Right cardiac atrium (tissue), 5 donors: Measurements from ENCODE around the gene DIS3L. TPM values are rescaled to one million over a fixed set of nuclear protein-coding genes. Genes with fewer than 3 reads are reported as not detected.

Experiments used
- ATAC-seq, 2 donors: fragments of 200-7000 bp; cut with Tn5 transposase; one replicate each; pipeline versions ENCODE4 v1.8.0 to v1.9.1; 2020; ENCODE audit warnings: moderate library complexity in 2 of 2, mild to moderate bottlenecking in 1 of 2
- DNase-seq, 3 donors: peaks; one replicate each; pipeline ENCODE4 v3.0.0-alpha.2; 2020
- H3K27ac ChIP-seq: one replicate; pipeline ENCODE4 v1.5.1; 2013; ENCODE audit warnings: mild to moderate bottlenecking, low read length, control low read depth, moderate library complexity
- H3K27me3 ChIP-seq: one replicate; pipeline ENCODE4 v1.6.1; 2013; ENCODE audit not compliant: control insufficient read depth, insufficient read depth
- H3K4me1 ChIP-seq: one replicate; pipeline ENCODE4 v1.6.1; 2013; ENCODE audit warnings: low read length; ENCODE audit not compliant: control insufficient read depth, insufficient read depth
- H3K4me3 ChIP-seq: one replicate; pipeline ENCODE4 v1.5.1; 2013; ENCODE audit warnings: low read length, control low read depth
- H3K9me3 ChIP-seq: one replicate; pipeline ENCODE4 v1.6.1; 2013; ENCODE audit warnings: low read length; ENCODE audit not compliant: control insufficient read depth
- WGBS: extraction: QIAGEN DNeasy Blood & Tissue Kit; methylation state at CpG from one replicate; pipeline ENCODE4 v1.1.7; 2013; 5-methylcytosine and 5-hydroxymethylcytosine counted together
- intact Hi-C, 4 donors: fragments of 100-400 bp; cut with DNase I; formaldehyde crosslinking; loops; one replicate each; pipeline versions ENCODE4 v1.11.0 to v1.14.0; 2022 to 2023
- polyA plus RNA-seq: library from polyadenylated mRNA; stranded (reverse); fragments of 200-250 nt; gene quantifications from one replicate; pipeline ENCODE4 v1.2.3, GENCODE V29; 2013
- total RNA-seq, 4 donors: library from RNA; stranded (reverse); fragmentation: NEBNext Ultra II Directional; extraction: Animal tissue kit (Norgen Biotek cat#: 25700); gene quantifications; one replicate each; pipeline ENCODE4 v1.2.1, GENCODE V29; 2021
- donor health status: healthy with polysubstance abuse.
- donor health status: DM: no; HTN: yes; CAD: no.
- donor health status: DM: no; HTN: no; CAD: no.
- donor health status: DM: no; HTN: yes; CAD: no; lungs with severe emphysema.
- donor health status: DM: yes; HTN: yes; CAD: no.

Gene DIS3L
- total and polyA plus RNA-seq, 5 donors: 21.2 to 45.2 (median 40.4) TPM

DNA sequence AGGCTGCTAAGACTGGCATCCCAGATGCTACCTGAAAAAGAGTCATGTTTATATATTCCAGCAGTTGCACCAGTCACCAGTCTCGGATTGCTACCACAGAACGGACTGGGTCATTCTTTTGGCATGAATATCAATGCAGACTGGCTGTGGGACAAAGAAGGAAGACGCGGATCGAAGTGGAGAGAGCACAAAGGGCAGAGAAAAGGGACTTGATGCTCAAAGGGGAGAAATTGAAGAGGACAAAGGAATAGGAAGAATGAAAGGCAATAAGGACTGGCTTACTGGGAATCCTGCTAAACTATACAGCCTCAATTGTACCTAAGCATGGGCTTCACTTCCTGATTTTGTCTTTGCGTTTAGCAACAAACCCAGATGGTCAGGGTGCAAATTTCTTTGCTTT lies 15.3 kb upstream of the DIS3L start:
- Histone ChIP-seq H3K4me3 (no peak overlapping the region), H3K9me3 (no peaks in the 10 kb centered on the region), H3K27ac (no peak overlapping the region), H3K27me3 (no peaks in the 10 kb centered on the region), H3K4me1 (no peaks in the 10 kb centered on the region)
- WGBS: 80% methylated on average over 6 of the region's 6 CpGs
- ATAC-seq (no peak), DNase-seq (no peak)
- intact Hi-C loops: loop anchor here in 2 of 4 donors (10.0 kb wide), 2 partner anchors 283 to 353 kb away; no protein-coding TSS in a partner anchor

GRCh38 chr15:66278671-66279070 lies 14.7 kb upstream of the DIS3L start:
- WGBS: 87% methylated on average over 6 of the region's 6 CpGs
- ATAC-seq (no peak), DNase-seq (no peak)
- no peaks in the 10 kb centered on the region for H3K27me3 ChIP-seq
- H3K4me3 ChIP-seq: no peak overlapping the region
- H3K27ac ChIP-seq: no peak overlapping the region
- intact Hi-C loops: loop anchor here in 2 of 4 donors (10.0 kb wide), 2 partner anchors 284 to 354 kb away; no protein-coding TSS in a partner anchor
- H3K4me1 ChIP-seq: no peaks in the 10 kb centered on the region
- H3K9me3 ChIP-seq: no peaks in the 10 kb centered on the region

GRCh38 chr15:66284271-66284670 lies 9.1 kb upstream of the DIS3L start:
- Histone ChIP-seq H3K27ac (no peak overlapping the region), H3K4me1 (no peaks in the 10 kb centered on the region), H3K27me3 (no peaks in the 10 kb centered on the region), H3K9me3 (no peaks in the 10 kb centered on the region), H3K4me3 (no peak overlapping the region)
- DNase-seq (no peak), ATAC-seq (no peak)
- WGBS: 81% methylated on average over 3 of the region's 3 CpGs
- intact Hi-C loops: loop anchor here in 1 of 4 donors (10.0 kb wide), 1 partner anchor 299 kb away; no protein-coding TSS in a partner anchor

- intact Hi-C loops: loop anchor here in 1 of 4 donors (10.0 kb wide), 1 partner anchor 301 kb away; no protein-coding TSS in a partner anchor
- Histone ChIP-seq H3K4me1 (no peaks in the 10 kb centered on the region), H3K9me3 (no peaks in the 10 kb centered on the region), H3K27ac (no peak overlapping the region), H3K4me3 (no peak overlapping the region), H3K27me3 (no peaks in the 10 kb centered on the region)
- ATAC-seq: no peak
- peak in 1 of 3 donors; percentile 54 for DNase-seq
- WGBS: 73% methylated on average over 6 of the region's 6 CpGs
Measured at GRCh38 chr15:66285533-66286280, 7.7 kb upstream of the DIS3L start.

GRCh38 chr15:66287461-66288057 lies 5.8 kb upstream of the DIS3L start:
- H3K27me3 ChIP-seq: no peaks in the 10 kb centered on the region
- WGBS: 12% methylated on average over 6 of the region's 6 CpGs
- ATAC-seq: no peak
- intact Hi-C loops: loop anchor here in 1 of 4 donors (10.0 kb wide), 1 partner anchor 303 kb away; no protein-coding TSS in a partner anchor
- no peaks in the 10 kb centered on the region for H3K9me3 ChIP-seq
- no peak overlapping the region for H3K27ac ChIP-seq
- DNase-seq: no peak
- no peak overlapping the region for H3K4me3 ChIP-seq
- H3K4me1 ChIP-seq: no peaks in the 10 kb centered on the region

DNA sequence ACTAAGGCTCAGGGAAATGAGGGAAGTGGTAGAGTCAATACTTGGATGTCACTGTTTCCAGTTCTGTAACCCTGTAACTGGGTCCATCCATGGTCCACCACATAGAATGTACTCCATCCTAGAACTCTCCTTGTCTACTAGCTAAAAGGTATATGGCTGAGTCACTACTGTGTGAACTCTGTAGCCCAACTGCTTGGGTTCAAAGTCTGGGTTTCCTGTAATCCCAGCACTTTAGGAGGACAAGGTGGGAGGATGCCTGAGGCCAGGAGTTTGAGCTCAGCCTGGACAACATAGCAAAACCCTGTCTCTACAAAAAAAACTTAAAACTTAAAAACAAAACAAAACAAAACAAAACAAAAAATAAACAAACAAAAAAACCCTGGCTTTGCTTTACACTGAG lies 5.3 kb upstream of the DIS3L start:
- Histone ChIP-seq H3K4me1 (no peaks in the 10 kb centered on the region), H3K9me3 (no peaks in the 10 kb centered on the region), H3K27ac (no peak overlapping the region), H3K4me3 (no peak overlapping the region), H3K27me3 (no peaks in the 10 kb centered on the region)
- ATAC-seq: no peak
- intact Hi-C loops: loop anchor here in 1 of 4 donors (10.0 kb wide), 1 partner anchor 303 kb away; no protein-coding TSS in a partner anchor
- no peak for DNase-seq

GRCh38 chr15:66288551-66289185 lies 4.7 kb upstream of the DIS3L start:
- ATAC-seq (no peak), DNase-seq (no peak)
- H3K4me1 ChIP-seq: no peaks in the 10 kb centered on the region
- intact Hi-C loops: loop anchor here in 1 of 4 donors (10.0 kb wide), 1 partner anchor 304 kb away; no protein-coding TSS in a partner anchor
- no peak overlapping the region for H3K4me3 ChIP-seq
- H3K27ac ChIP-seq: no peak overlapping the region
- 69% methylated on average over 6 of the region's 6 CpGs for WGBS
- H3K27me3 ChIP-seq: no peaks in the 10 kb centered on the region
- no peaks in the 10 kb centered on the region for H3K9me3 ChIP-seq

DNA sequence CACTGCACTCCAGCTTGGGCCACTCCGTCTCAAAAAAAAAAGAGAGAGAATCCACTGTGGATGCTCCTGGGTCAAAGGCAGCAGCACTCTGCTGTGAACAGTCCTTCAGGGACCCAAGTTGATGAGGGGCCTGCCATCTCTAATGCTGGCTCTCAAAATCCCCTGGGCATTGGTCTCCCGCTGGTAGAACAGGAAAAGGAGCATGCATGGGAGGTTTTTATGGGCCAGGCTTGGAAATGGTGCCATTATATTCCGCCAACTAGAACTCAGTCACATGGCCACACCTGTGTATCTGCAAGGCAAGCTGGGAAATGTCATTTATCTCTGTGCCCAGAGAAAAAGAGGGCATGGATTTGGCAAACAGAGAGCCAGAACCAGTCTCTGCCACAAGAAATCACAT lies 3.4 kb upstream of the DIS3L start:
- 89% methylated on average over 3 of the region's 3 CpGs for WGBS

GRCh38 chr15:66290518-66290917 lies 2.9 kb upstream of the DIS3L start:
- Histone ChIP-seq H3K27me3 (no peaks in the 10 kb centered on the region), H3K27ac (no peak overlapping the region), H3K9me3 (no peaks in the 10 kb centered on the region), H3K4me1 (no peaks in the 10 kb centered on the region), H3K4me3 (no peak overlapping the region)
- ATAC-seq: no peak
- no peak for DNase-seq
- intact Hi-C loops: loop anchor here in 2 of 4 donors (5.0 to 10.0 kb wide), 3 partner anchors 308 to 676 kb away; partner anchors contain the start of gene INTS14 (in 1 of the 2)

More for the DNA sequence above, 3.4 kb upstream of the DIS3L start:
- DNase-seq (no peak), ATAC-seq (no peak)
- Histone ChIP-seq H3K27ac (no peak overlapping the region), H3K27me3 (no peaks in the 10 kb centered on the region), H3K9me3 (no peaks in the 10 kb centered on the region), H3K4me3 (no peak overlapping the region), H3K4me1 (no peaks in the 10 kb centered on the region)
- intact Hi-C loops: loop anchor here in 2 of 4 donors (5.0 to 10.0 kb wide), 3 partner anchors 308 to 675 kb away; partner anchors contain the start of gene INTS14 (in 1 of the 2)

GRCh38 chr15:66291816-66292570 lies 1.4 kb upstream of the DIS3L start:
- no peaks in the 10 kb centered on the region for H3K9me3 ChIP-seq
- DNase-seq (no peak), ATAC-seq (no peak)
- WGBS: 77% methylated on average over 6 of the region's 6 CpGs
- no peak overlapping the region for H3K4me3 ChIP-seq
- H3K27me3 ChIP-seq: no peaks in the 10 kb centered on the region
- intact Hi-C loops: loop anchor here in 2 of 4 donors (5.0 to 10.0 kb wide), 3 partner anchors 310 to 677 kb away; partner anchors contain the start of gene INTS14 (in 1 of the 2)
- H3K4me1 ChIP-seq: no peaks in the 10 kb centered on the region
- no peak overlapping the region for H3K27ac ChIP-seq
